HG03103 (cell line): ENCODE data around the gene LPIN2.
"Not testable (repeated sequence)": the region's sequence is repeated elsewhere in the genome, so short reads cannot be mapped to it uniquely, and the experiment has no call there.

Source experiments
- ATAC-seq: cut with Tn5 transposase; IDR thresholded peaks from one replicate; pipeline ENCODE4 v1.9.1; 2021; ENCODE audit warnings: low read depth; ENCODE audit not compliant: unreplicated experiment

Gene LPIN2

DNA sequence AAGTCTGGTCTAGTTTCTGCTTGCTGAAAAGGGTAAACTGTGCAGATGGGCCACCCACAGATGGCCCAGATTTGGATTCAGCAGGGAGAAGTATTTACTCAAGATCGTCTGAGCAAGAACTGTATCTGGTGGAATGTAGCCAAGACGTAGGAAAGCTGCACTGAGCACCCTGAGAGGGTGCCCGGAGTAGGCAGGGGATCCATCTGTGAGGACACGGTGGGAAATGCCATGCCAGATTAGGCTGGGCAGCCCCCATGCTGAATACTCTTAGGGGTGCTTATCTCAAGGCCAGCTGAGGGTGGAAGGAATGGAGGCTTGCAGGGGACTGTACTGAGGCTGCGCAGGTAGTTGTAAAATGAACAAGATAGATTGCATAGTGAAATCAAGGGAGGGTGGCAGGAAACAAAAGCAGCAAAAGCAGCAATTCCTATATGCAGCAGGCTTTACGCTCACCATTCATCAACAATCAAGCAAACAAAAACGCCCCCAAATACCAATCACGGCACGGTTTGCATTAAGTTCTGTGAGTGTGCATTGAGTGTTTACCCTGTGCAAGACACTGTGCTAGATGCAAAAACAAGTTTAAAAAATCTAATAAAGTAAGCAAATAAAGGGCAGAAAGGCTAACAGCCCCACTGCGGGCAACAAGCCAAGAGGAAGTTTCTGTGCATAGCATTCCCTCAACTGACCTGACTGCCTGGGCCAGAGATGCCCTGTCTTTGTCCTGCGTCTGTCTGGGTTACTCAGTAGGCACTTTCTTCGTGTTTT lies 32.2 kb upstream of the LPIN2 start:
- ATAC-seq, result no peak

DNA sequence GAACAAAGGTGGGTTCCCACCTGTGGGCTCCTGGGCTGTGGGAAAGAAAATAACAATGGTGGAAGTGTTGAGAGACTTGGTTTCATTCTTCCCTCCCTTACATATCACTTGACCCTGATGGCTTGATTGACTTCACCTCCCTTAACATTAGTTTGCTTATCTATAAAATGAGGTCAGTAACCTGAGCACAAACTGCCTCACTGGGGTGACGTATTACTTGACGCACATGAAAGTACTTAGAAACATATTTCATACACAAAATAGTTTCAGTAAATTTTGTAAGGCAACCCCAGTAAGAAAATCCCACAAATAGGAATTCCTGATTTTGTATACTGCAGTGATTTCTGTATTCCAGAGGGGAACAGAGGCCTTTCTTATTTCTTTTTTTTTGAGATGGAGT lies 29.4 kb upstream of the LPIN2 start:
- no peak for ATAC-seq

DNA sequence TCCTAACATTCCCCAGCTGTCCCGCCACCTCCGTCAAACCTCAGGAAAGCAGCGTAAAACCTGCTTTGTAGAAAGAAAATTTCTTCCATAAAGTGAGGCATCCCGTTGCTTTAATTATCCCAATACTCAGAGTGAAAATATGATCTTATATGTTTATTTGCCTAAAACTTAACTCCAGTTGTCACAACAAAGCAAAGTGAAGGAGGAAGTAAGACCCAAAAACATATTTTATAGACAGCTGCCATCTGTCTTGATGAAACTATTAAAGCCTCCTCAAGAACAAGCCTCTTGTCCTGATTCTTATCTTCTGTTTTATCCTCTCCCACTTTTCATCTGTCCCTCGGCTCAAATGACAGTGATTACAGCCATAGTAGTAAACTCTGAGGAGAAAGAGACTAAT lies 28.9 kb upstream of the LPIN2 start:
- no peak for ATAC-seq

DNA sequence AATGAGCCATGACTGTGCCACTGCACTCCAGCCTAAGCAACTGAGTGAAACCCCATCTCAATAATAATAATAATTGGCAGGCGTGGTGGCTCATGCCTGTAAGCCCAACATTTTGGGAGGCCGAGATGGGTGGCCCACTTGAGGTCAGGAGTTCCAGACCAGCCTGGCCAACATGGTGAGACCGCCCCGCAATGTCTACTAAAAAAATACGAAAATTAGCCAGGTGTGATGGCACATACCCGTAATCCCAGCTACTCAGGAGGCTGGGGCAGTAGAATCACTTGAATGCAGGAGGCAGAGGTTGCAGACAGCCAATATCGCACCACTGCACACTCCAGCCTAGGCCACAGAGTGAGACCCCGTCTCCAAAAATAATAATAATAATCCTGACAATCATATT lies 27.9 kb upstream of the LPIN2 start:
- ATAC-seq, result no peak

DNA sequence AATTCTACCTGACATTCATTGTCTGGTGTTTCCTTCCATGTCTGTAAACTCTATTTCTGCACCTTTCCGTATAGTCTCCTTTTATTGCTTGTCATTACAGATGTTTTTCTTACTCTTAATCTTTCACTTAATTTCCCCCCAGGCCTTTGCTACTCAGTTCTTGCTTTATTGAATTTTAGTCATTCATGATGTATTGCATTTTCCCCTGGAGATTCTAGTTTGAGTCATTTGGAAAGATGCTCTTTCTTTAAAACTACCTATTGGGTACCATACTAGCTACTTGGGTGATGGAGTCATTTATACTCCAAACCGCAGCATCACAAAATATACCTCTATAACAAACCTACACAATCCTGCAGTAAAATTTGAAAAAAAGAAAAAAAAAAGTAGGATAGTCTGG lies 27.2 kb upstream of the LPIN2 start:
- ATAC-seq, result no peak

DNA sequence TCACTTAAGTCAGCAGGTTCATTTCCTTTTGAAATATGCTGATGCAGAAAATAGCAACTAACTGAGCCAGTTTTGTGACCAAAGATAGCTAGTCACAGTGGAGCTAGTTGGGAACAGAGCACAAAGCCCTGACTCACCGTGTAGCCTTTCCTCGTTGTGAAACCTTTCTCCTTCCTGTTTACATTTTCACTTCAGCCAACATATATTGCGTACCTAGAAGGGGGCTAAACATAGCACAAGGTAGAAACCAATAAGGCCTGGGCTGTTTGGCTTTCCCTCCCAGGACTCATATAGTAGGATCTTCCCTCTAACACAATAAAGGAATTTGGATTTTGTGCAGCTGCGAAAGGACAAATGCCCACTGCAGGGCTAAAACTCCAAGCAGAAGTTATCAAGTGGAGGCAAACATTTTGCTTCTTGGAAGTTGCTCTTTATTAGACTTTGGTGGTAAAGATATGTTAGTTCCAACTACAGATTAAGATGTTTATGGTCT lies 24.5 kb upstream of the LPIN2 start:
- ATAC-seq, result peak; percentile 99

DNA sequence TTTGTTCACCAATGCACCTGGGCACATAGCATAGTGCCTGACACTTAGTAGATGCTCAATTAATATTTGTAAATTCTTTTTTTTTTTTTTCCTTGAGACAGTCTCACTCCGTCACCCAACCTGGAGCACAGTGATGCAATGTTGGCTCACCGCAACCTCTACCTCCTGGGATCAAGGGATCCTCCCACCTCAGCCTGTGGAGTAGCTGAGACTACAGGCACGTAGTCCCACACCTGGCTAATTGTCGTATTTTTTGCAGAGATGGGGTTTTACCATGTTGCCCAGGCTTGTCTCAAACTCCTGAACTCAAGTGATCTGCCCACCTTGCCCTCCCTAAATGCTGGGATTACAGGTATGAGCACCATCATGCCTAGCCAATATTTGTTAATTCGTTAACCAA lies 23.2 kb upstream of the LPIN2 start:
- no peak for ATAC-seq

DNA sequence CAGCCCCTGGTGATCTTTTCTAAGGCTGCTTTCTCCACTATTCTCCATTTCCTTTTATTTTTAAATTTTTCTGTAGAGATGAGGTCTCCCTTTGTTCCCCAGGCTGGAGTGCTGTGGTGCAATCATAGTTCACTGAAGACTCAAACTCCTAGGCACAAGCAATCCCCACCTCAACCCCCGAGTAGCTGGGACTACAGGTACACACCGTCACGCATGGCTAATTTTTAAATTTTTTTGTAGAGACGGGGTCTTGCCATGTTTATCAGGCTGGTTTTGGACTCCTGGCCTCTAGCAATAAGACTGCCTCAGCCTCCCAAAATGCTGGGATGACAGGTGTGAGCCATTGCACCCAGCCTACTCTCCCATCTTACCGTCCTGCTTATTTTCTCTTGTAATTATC lies 22.7 kb upstream of the LPIN2 start:
- ATAC-seq, result no peak

DNA sequence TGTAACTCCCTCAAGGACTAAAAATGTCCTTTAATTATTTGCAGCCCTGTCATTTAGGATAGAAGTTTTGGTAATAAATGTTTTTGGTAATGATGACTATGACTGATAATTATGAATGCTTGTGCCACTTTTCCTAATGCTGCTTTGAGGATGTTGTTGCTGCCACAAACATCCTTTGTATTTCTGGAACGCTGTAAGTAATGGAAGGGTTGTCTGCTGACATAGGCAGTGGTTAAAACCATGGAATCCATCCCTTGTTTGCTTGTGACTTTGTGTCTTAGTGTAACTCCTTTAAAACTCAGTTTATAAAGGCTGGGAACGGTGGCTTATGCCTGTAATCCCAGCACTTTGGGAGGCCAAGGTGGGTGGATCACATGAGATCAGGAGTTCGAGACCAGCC lies 19.8 kb upstream of the LPIN2 start:
- no peak for ATAC-seq

DNA sequence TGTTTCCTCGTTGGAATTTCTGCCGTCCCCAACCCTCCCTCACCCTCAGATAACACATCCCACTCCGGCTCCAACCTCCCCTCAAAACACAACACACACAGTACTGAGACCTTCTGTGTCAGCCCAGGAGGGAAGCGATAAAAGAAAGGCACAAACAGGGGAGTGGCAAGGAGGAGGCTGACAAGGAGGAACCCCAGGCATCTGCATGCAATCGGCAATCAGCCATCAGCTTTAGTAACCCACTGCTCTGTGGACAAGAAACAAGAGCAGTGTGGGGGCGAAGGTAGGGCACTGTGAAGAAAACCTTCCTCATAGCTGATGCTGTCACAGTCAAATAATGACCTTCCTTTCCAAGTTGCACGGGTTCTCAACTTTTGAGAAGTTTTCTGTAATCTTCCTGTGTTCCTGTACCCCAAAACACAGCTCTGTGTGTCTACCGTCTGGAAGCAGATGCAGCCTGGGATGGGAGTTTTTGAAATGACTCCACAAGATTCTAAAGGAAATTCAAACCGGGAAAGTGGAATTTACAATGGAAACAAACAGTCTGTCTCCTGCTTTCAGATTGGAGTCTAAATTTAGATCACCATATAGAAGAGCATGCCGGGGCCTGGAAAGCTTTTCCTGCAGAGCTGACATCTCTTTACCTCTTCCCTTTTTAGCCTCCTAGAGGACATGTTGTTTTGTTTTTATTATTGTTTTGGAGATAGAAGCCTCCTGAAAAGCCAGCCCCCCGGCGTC lies 16.4 kb upstream of the LPIN2 start:
- no peak for ATAC-seq

DNA sequence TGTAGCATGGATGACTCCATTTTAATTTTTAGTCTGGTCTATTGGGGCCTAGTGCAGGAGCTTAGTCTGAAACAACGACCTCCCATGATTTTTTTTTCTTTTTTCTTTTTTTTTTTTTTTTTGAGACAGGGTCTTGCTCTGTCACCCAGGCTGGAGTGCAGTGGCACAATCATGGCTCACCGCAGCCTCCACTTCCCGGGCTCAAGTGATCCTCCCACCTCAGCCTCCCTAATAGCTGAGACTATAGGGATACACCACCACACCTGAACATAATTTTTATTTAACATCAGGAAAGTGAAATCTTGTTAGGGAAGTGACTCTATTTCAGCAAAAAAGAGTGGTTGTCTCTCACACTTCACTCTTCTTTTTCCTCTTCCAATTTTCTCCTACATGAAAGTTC lies 15.2 kb upstream of the LPIN2 start:
- not testable (repeated sequence) for ATAC-seq

DNA sequence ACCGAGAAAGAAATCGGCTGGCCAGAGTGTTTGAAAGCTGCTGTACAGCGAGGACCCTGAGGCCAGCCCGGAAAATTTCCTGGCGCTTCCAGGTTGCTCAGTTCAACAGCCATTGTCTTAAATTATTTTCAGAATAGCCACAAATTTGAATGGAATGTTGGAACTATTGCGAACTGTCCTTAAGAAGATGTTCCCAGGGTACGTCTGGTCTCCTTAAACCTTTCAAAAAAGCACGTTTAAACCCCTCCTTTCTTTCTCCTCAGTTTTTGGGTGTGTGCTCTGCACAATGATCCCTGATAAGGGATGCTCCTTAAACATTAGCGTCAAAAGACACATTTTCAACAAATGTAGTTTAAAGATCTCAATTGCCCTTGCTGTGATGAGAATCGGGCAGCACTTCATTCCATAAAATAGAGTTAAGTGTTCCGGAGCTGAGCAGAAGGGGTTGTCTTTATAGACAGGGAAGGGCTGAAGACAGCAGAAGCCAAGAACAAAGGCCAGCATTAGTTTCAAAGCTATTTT lies 14.5 kb upstream of the LPIN2 start:
- no peak for ATAC-seq

DNA sequence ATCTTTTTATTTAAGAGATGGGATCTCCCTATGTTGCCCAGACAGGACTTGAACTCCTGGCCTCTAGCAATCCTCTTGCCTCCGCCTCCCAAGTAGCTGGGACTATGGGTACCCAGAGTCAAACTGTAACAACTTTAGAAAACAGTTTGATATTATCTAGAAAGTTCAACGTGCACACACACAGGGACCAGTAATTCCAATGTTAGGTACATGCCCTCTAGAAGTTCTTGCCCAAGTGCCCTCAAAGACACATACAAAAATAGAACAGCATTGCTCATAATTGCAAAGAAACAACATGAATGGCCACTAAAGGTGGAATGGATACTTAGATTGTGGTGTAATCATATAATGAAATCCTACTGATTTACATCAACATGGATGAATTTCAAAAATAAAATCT lies 12.6 kb upstream of the LPIN2 start:
- ATAC-seq, result no peak

DNA sequence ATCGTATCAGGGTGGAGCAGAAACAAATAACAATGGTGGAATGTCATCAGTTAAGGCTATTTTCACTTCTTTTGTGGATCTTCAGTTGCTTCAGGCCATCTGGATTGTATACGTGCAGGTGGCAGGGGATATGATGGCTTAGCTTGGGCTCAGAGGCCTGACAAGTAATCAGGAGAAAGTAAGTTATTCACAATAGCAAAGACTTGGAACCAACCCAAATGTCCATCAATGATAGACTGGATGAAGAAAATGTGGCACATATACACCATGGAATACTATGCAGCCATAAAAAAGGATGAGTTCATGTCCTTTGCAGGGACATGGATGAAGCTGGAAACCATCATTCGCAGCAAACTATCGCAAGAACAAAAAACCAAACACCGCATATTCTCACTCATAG lies 10.7 kb upstream of the LPIN2 start:
- not testable (repeated sequence) for ATAC-seq

DNA sequence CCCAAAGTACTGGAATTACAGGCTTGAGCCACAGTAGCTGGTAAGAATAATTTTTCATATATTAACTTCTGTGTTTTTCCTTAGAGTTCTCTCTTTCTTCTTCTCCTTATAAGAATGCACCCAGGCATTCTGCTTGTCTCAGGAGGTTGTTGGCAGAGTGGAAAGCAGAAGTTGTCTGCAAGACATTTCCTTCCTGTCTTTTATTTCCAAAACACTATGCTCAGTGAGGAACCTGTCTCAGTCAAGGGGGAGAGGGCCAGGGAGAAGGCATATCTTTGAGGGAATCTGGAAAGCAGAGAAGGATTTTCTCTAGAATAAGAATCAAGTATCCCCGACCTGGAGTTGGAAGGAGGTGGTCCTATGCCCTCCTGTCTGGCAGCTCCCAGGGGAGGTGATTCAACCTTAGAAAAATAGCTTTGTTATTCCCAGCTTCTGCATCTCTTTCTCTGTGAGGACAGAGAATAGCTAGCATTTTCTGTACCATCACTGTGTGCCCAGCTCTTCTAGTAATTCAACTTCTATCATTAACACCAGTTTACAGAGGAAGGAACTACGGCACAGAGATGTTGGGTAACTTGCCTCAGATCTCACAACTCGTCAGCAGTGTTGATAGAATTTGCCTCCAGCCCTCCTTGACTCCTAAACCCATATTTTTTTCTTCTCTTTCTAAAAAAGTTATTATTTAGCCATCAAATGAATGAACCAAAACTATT lies 3.8 kb upstream of the LPIN2 start:
- ATAC-seq, result no peak

DNA sequence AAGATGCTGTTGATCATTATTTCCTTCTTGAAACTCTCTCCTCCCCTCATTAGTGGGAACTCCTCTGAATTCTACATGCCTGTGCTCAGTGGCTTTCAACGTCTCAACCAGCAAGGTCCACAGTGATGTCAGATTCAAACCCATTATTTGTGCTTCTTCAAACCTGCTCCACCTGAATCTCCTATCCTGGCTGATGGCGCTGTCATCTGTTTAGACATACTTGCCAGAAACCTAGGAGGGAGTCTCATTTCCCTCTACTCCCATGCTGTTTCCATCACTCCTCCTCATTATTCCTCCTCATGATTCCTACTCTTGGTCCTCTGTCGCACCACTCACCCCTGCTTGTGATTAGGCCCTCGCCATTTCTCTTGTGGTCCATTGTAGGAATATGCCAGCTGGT lies 2.9 kb upstream of the LPIN2 start:
- ATAC-seq, result no peak

DNA sequence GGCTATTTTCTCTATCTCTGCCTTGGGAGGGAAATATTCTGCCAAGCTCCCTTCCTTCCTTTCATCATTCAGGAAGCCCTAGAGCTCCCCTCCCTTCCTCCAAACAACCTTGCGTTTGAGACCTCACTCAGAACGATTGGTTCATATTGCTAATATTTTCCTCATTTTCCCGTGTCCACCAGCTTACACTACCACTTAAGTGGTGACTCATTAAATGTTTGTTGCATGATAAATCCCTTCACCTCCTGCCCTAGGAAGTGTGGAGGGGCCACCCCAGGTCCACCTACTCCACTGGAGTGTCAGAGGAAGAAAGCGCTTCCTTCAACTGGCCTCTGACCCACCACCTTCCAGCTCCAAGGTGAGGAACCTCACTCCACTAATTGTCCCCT lies 2.3 kb upstream of the LPIN2 start:
- no peak for ATAC-seq

DNA sequence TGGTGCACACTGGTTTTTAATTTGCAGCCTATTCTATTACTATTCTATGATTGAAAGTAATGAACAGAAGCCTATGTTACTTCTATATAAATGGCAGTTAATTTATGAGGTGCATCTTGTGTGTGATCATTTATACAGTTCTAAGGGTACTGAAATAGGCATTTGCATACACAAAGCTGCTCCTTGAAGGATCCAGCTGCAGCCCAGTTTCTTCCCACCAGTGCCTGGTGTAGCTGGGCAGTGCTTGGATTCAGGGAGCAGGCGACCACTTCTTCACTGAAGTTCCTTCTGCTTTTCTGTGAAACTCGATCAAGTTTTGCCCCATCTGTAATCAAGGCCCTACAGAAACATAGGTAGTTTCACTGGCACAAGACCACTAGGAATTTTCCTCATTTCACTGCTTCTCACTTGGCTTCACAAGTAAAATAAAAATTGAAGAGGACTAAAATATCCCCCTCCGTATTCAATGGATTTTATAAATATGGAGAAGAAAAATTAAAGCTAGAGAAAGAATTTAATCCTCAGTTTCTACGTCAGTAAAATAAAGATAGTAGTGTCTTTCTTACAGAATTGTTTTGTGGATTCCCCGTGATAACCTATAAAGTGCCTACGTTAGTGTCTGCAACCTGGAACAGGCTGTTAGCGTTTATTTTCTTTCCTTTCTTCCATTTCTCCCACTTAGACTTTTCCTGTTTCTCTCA lies 1.7 kb upstream of the LPIN2 start:
- no peak for ATAC-seq

DNA sequence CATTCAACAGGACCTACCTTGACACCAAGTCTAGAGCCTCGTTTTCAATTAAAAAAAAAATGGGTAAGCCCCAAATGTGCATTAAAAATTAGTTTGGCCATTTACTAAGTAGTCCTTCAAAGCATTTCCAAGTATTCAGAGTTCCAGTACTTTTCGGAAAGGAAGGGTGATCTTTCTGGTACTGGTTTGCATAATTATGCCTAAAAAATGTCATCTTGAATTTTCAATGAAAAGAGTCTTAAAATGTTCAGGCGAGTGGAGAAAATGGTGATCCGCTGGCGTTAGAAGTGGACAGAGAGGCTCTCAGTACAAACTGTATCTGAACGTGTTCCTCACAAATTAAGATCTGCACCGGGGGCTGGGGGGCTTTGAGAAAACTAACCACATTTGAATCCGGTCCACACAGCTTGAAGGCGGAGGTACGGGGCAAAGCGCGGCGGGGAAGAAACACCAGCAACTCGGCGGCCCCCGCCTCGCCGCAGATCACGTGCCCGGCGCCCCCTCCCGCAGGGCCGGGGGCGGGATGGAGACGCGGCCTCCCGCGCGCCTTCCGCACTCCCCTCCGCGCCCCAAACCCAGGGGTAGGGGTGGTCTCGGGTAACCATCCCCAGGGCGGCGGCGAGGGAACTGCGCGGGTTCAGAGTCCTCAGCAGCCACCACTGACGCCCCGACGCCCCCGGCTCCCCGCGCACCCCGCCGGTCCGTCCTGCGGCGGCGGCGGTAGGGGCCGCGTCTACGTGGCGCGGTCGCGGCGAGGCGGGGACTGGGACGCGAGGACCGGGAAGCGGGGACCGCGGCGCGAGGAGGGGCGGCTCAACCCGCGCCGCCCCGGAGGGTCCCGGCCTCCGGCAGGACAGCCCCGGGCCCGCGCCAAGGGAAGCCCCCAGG lies 564 bp downstream of the LPIN2 start:
- ATAC-seq, result peak; percentile 21

DNA sequence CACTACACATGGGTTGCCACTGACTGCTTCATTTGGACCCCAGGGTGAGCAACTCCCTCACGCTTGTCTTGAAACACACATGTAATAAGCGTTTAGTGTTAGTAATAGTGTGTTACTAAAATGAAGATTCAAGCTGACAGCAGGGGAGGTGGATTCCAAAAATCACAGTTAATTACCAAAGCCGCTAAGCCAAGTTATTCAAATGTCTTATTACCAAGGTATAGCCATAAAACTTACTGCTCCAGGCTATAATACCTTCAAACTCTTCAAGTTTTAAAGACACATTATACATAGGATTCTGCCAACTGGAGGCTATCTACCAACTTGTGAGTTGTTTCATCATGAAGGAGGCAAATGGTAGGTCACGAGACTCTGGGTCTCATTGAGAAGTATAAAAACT lies 2.9 kb downstream of the LPIN2 start:
- ATAC-seq, result no peak
